HCT116 (cell line): ENCODE data around the gene PARVB.

Experiments
- EZH2 ChIP-seq: fragments of 200-600 bp; sonication (generic); IDR thresholded peaks from 2 replicates; pipeline ENCODE4 v1.6.1; 2017; ENCODE audit warnings: antibody characterized with exemption, mixed run types
- JUND ChIP-seq: IDR thresholded peaks from 2 replicates; pipeline ENCODE4 v1.6.1; 2012
- POLR2A ChIP-seq: IDR thresholded peaks from 2 replicates; pipeline ENCODE4 v1.7.0; 2011; ENCODE audit warnings: borderline replicate concordance; ENCODE audit not compliant: insufficient read depth, insufficient read length; ENCODE audit errors: extremely low read depth
- POLR2AphosphoS5 ChIP-seq: IDR thresholded peaks from 2 replicates; pipeline ENCODE4 v1.6.1; 2011; ENCODE audit warnings: mild to moderate bottlenecking, low read depth, low read length, moderate library complexity
- ZNF274 ChIP-seq: fragments of 200-500 bp; sonication (Bioruptor generic); IDR thresholded peaks from 2 replicates; pipeline ENCODE4 v1.6.1; 2014; ENCODE audit warnings: mild to moderate bottlenecking, low read depth, low read length, inconsistent platforms
- TF ChIP-seq, protein P1 (sequence below), 3 experiments: fragments of 200-600 bp in 1 of 3; sonication (generic) in 1 of 3; IDR thresholded peaks in 2 of 3; conservative IDR thresholded peaks in 1 of 3; 2 replicates each; pipeline ENCODE4 v1.5.1; 2012 to 2017; ENCODE audit warnings: low read depth in 2 of 3, low read length in 2 of 3, antibody characterized with exemption in 1 of 3, borderline replicate concordance in 1 of 3, control low read depth in 1 of 3, mild to moderate bottlenecking in 1 of 3, mixed read lengths in 1 of 3, mixed run types in 1 of 3, moderate library complexity in 1 of 3; ENCODE audit not compliant: insufficient read depth in 1 of 3
- TF ChIP-seq, protein P2 (sequence below): IDR thresholded peaks from 2 replicates; pipeline ENCODE4 v1.6.1; 2012

DNA sequence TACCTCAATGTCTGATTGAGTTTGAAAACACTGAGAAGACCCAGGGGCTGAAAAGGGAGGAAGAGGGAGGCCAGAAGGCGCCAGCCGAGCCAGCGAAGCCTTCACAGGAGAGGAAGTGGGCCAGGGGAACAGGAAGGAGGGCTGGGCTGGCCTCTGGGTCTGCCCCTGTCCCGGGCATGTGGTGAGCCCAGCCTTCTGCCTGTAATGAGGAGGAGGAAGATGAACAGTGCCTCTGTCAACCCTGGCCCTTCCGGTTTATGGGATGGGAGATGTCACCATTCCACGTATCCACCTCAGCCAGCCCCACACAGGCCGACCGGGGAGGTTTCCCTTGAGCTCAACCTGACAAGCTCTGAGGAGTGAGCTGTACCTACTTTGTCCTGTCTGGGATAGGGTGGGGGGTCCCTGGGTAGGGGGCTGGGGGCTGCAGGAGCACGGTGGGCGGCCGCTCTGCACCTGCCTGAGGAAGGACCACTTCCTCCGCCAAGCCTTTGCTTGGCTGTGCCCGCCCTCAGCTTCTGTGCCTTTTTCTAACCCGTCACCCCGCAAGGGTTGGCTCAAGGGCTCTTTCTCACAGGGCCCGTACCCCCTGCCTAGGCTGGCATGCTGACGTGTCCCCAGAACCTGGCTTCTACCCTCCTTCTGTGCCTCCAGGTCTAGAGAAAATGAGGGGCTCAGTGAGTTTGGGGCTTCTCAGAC is 158.6 kb downstream of the PARVB start:
- no peak for TF ChIP-seq EZH2
- TF ChIP-seq, protein P1, sequence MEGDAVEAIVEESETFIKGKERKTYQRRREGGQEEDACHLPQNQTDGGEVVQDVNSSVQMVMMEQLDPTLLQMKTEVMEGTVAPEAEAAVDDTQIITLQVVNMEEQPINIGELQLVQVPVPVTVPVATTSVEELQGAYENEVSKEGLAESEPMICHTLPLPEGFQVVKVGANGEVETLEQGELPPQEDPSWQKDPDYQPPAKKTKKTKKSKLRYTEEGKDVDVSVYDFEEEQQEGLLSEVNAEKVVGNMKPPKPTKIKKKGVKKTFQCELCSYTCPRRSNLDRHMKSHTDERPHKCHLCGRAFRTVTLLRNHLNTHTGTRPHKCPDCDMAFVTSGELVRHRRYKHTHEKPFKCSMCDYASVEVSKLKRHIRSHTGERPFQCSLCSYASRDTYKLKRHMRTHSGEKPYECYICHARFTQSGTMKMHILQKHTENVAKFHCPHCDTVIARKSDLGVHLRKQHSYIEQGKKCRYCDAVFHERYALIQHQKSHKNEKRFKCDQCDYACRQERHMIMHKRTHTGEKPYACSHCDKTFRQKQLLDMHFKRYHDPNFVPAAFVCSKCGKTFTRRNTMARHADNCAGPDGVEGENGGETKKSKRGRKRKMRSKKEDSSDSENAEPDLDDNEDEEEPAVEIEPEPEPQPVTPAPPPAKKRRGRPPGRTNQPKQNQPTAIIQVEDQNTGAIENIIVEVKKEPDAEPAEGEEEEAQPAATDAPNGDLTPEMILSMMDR (IDR thresholded peaks at IDR 0.05 in 2 of 3, conservative IDR thresholded peaks at IDR 0.05 in 1 of 3; ENCODE audit: borderline replicate concordance in 1 of 3, insufficient read depth in 1 of 3, low read depth in 2 of 3, low read length in 2 of 3): no peak
- TF ChIP-seq POLR2AphosphoS5: no peak
- TF ChIP-seq, protein P2, sequence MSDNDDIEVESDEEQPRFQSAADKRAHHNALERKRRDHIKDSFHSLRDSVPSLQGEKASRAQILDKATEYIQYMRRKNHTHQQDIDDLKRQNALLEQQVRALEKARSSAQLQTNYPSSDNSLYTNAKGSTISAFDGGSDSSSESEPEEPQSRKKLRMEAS: no peak
- no peak for TF ChIP-seq POLR2A
- TF ChIP-seq ZNF274: no peak
- TF ChIP-seq JUND: no peak
